ENCODE data around the gene SMC4. TPM values are rescaled to one million over a fixed set of nuclear protein-coding genes. Genes with fewer than 3 reads are reported as not detected.

Gene SMC4
- total RNA-seq, 3 donors from 2014 or later = 36.3 to 54.1 (median 36.8) TPM

- TF ChIP-seq CTCF (IDR thresholded peaks at IDR 0.05) = no peak
- intact Hi-C loops (cut with DNase I, micrococcal nuclease) = no loop called here
- Histone ChIP-seq H3K4me1 (ENCODE audit: low read depth) (no peaks in the 10 kb centered on the region), H3K4me3 (no peak overlapping the region), H3K36me3 (ENCODE audit: low read depth) (no peaks in the 10 kb centered on the region), H3K9me3 (no peaks in the 10 kb centered on the region)
- DNase-seq (no peak), ATAC-seq (no peak)
Observed at GRCh38 chr3:160403796-160404470, 4.5 kb downstream of the SMC4 start.

GRCh38 chr3:160409812-160410610, 10.6 kb downstream of the SMC4 start:
- ATAC-seq (no peak), DNase-seq (no peak)
- H3K4me1 ChIP-seq (ENCODE audit: low read depth) = no peaks in the 10 kb centered on the region
- intact Hi-C loops (cut with DNase I, micrococcal nuclease) = loop anchor here (10.0 kb wide), 1 partner anchor 375 kb away; no protein-coding TSS in a partner anchor
- no peak overlapping the region for H3K4me3 ChIP-seq
- TF ChIP-seq CTCF (IDR thresholded peaks at IDR 0.05) = no peak
- H3K9me3 ChIP-seq = no peaks in the 10 kb centered on the region
- H3K36me3 ChIP-seq (ENCODE audit: low read depth) = no peaks in the 10 kb centered on the region

- DNase-seq (no peak), ATAC-seq (no peak)
- no peaks in the 10 kb centered on the region for H3K4me1 ChIP-seq (ENCODE audit: low read depth)
- no peak overlapping the region for H3K4me3 ChIP-seq
- H3K36me3 ChIP-seq (ENCODE audit: low read depth) = no peaks in the 10 kb centered on the region
- H3K9me3 ChIP-seq = no peaks in the 10 kb centered on the region
- intact Hi-C loops (cut with DNase I, micrococcal nuclease) = loop anchor here (10.0 kb wide), 1 partner anchor 378 kb away; no protein-coding TSS in a partner anchor
- TF ChIP-seq CTCF (IDR thresholded peaks at IDR 0.05) = no peak
Observed at GRCh38 chr3:160412477-160412876, 13.0 kb downstream of the SMC4 start.

GRCh38 chr3:160413613-160414248, 14.3 kb downstream of the SMC4 start:
- Histone ChIP-seq H3K9me3 (no peaks in the 10 kb centered on the region), H3K4me3 (no peak overlapping the region), H3K36me3 (ENCODE audit: low read depth) (no peaks in the 10 kb centered on the region), H3K4me1 (ENCODE audit: low read depth) (no peaks in the 10 kb centered on the region)
- peak; percentile 91 for ATAC-seq
- peak; percentile 74 for TF ChIP-seq CTCF (IDR thresholded peaks at IDR 0.05)
- intact Hi-C loops (cut with DNase I, micrococcal nuclease) = loop anchor here (10.0 kb wide), 1 partner anchor 379 kb away; no protein-coding TSS in a partner anchor
- DNase-seq = peak in 1 of 3 donors; percentile 74

GRCh38 chr3:160417311-160417710, 17.9 kb downstream of the SMC4 start:
- no peaks in the 10 kb centered on the region for H3K9me3 ChIP-seq
- intact Hi-C loops (cut with DNase I, micrococcal nuclease) = loop anchor here (10.0 kb wide), 1 partner anchor 383 kb away; no protein-coding TSS in a partner anchor
- TF ChIP-seq CTCF (IDR thresholded peaks at IDR 0.05) = no peak
- H3K36me3 ChIP-seq (ENCODE audit: low read depth) = no peaks in the 10 kb centered on the region
- ATAC-seq = no peak
- DNase-seq = no peak
- H3K4me1 ChIP-seq (ENCODE audit: low read depth) = no peaks in the 10 kb centered on the region
- H3K4me3 ChIP-seq = no peak overlapping the region
